A549 (cell line): Measurements from ENCODE around the gene SFTPB.
A peak's percentile ranks its signal among the peaks of the same experiment; 100 is the strongest.

Experiments used
- CEBPB ChIP-seq, 2 experiments: fragments of >200 bp in 1 of 2; sonication (Bioruptor Twin) in 1 of 2; formaldehyde crosslinking in 1 of 2; IDR thresholded peaks; 2 replicates each; pipeline ENCODE4 v1.6.1; 2012 to 2016
- CHD4 ChIP-seq: fragments of 200-600 bp; sonication (generic); IDR thresholded peaks from 2 replicates; pipeline ENCODE4 v1.6.1; 2016; ENCODE audit warnings: antibody characterized with exemption, mild to moderate bottlenecking, borderline replicate concordance
- EP300 ChIP-seq, 2 experiments: fragments of >200 bp; sonication (Bioruptor Twin); formaldehyde crosslinking; IDR thresholded peaks; 2 replicates in 1 of 2; 3 replicates in 1 of 2; pipeline ENCODE4 v1.6.1; 2016 to 2017
- ESRRA ChIP-seq: fragments of 150-350 bp; IDR thresholded peaks from 2 replicates; pipeline ENCODE4 v1.6.1; 2014; ENCODE audit warnings: mild to moderate bottlenecking, low read length, borderline replicate concordance
- FOXS1 ChIP-seq: fragments of 250-450 bp; sonication (Bioruptor Pico); IDR thresholded peaks from 2 replicates; pipeline ENCODE4 v1.5.0; 2020; ENCODE audit warnings: mild to moderate bottlenecking, moderate library complexity
- NR3C1 ChIP-seq: fragments of >200 bp; sonication (Bioruptor Twin); formaldehyde crosslinking; IDR thresholded peaks from 3 replicates; pipeline ENCODE4 v1.6.1; 2017
- PHF8 ChIP-seq: fragments of 200-600 bp; sonication (generic); IDR thresholded peaks from 2 replicates; pipeline ENCODE4 v1.6.1; 2016; ENCODE audit warnings: low read depth, mild to moderate bottlenecking, antibody characterized with exemption, moderate library complexity, borderline replicate concordance
- POLR2A ChIP-seq: IDR thresholded peaks from 2 replicates; pipeline ENCODE4 v1.6.1; 2012; ENCODE audit warnings: mild to moderate bottlenecking, low read length
- RAD21 ChIP-seq, 2 experiments: fragments of >200 bp in 1 of 2; sonication (Bioruptor Twin) in 1 of 2; formaldehyde crosslinking in 1 of 2; IDR thresholded peaks in 1 of 2; conservative IDR thresholded peaks in 1 of 2; 2 replicates in 1 of 2; 3 replicates in 1 of 2; pipeline ENCODE4 v1.6.1; 2012 to 2018; ENCODE audit warnings: inconsistent platforms in 1 of 2
- SREBF2 ChIP-seq: fragments of 450-650 bp; IDR thresholded peaks from 2 replicates; pipeline ENCODE4 v1.6.1; 2014; ENCODE audit warnings: mild to moderate bottlenecking, moderate library complexity
- ZC3H11A ChIP-seq: fragments of 450-650 bp; IDR thresholded peaks from 2 replicates; pipeline ENCODE4 v1.6.1; 2014; ENCODE audit warnings: antibody characterized with exemption, mild to moderate bottlenecking
- TF ChIP-seq, protein P1 (sequence below): fragments of >200 bp; sonication (Bioruptor Twin); formaldehyde crosslinking; IDR thresholded peaks from 3 replicates; pipeline ENCODE4 v1.5.1; 2016

DNA sequence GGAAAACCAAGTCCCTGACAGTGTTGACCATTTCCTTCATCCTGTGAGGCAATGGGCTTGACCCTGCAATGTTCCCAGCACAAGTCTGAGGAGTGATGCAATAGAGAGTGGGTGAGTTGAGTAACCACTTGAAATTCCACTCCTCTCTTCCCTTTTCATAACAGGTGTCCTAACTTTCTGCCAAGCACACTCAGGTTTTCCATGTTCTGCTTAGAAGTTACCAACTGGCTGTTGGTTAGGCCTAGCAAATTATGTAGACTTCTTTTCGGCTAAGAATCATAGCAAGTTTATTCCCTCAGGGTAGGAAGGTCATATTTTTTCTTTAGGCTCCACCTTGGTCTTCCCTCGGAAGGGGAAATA is 37.7 kb upstream of the SFTPB start:
- TF ChIP-seq, protein P1, sequence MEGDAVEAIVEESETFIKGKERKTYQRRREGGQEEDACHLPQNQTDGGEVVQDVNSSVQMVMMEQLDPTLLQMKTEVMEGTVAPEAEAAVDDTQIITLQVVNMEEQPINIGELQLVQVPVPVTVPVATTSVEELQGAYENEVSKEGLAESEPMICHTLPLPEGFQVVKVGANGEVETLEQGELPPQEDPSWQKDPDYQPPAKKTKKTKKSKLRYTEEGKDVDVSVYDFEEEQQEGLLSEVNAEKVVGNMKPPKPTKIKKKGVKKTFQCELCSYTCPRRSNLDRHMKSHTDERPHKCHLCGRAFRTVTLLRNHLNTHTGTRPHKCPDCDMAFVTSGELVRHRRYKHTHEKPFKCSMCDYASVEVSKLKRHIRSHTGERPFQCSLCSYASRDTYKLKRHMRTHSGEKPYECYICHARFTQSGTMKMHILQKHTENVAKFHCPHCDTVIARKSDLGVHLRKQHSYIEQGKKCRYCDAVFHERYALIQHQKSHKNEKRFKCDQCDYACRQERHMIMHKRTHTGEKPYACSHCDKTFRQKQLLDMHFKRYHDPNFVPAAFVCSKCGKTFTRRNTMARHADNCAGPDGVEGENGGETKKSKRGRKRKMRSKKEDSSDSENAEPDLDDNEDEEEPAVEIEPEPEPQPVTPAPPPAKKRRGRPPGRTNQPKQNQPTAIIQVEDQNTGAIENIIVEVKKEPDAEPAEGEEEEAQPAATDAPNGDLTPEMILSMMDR, result no peak
- TF ChIP-seq NR3C1, result no peak
- TF ChIP-seq POLR2A, result no peak
- TF ChIP-seq FOXS1, result no peak
- TF ChIP-seq RAD21 (conservative IDR thresholded peaks at IDR 0.05 in 1 of 2, IDR thresholded peaks at IDR 0.05 in 1 of 2), result no peak; a peak in 1 of 5 replicates
- peak; percentile 66 to 69; a peak in 3 of 5 replicates for TF ChIP-seq EP300 (IDR thresholded peaks at IDR 0.05)
- TF ChIP-seq SREBF2, result no peak
- no peak for TF ChIP-seq ZC3H11A
- TF ChIP-seq ESRRA, result no peak
- no peak for TF ChIP-seq PHF8
- peak; percentile 94 to 99 for TF ChIP-seq CEBPB (IDR thresholded peaks at IDR 0.05)
- no peak for TF ChIP-seq CHD4
